Hepatocyte (in vitro differentiated cells): ENCODE results near the gene PKIB.
"Not testable (repeated sequence)": the region's sequence is repeated elsewhere in the genome, so short reads cannot be mapped to it uniquely, and the experiment has no call there.

Experiments used
- CTCF ChIP-seq: fragments of 200-600 bp; sonication (generic); IDR thresholded peaks from 2 replicates; pipeline ENCODE4 v1.5.1; 2016; ENCODE audit warnings: antibody characterized with exemption, mild to moderate bottlenecking; ENCODE audit not compliant: poor library complexity
- EZH2 ChIP-seq: fragments of 200-600 bp; sonication (generic); IDR thresholded peaks from 2 replicates; pipeline ENCODE4 v1.6.1; 2016; ENCODE audit warnings: antibody characterized with exemption, mild to moderate bottlenecking, borderline replicate concordance

DNA sequence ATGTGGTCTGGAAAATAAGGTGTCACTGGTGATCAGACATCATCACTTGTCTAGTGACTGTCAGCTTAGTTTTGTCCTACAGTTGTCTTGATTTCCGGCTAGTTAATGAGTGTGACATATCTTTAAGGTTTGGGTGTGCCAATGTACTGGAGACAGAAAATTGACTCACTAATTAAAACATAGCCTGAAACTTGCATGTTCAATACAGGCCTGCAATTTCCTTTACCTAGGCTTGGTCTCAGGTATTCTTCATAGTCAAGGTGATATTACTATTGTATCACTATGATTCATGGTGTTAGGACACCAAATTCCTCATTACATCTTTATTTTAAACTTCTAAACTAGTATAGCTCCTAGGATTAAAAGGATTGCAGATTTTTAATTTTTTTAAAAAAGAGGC is 32.4 kb downstream of the PKIB start:
- not testable (repeated sequence) for TF ChIP-seq EZH2, CTCF
